ENCODE results near the gene ABHD15. TPM values are rescaled to one million over a fixed set of nuclear protein-coding genes. Genes with fewer than 3 reads are reported as not detected.
"Not testable (repeated sequence)": the region's sequence is repeated elsewhere in the genome, so short reads cannot be mapped to it uniquely, and the experiment has no call there.

The ABHD15 gene
- total RNA-seq, 1 donor from 2014 or later, result 8.8 TPM

DNA sequence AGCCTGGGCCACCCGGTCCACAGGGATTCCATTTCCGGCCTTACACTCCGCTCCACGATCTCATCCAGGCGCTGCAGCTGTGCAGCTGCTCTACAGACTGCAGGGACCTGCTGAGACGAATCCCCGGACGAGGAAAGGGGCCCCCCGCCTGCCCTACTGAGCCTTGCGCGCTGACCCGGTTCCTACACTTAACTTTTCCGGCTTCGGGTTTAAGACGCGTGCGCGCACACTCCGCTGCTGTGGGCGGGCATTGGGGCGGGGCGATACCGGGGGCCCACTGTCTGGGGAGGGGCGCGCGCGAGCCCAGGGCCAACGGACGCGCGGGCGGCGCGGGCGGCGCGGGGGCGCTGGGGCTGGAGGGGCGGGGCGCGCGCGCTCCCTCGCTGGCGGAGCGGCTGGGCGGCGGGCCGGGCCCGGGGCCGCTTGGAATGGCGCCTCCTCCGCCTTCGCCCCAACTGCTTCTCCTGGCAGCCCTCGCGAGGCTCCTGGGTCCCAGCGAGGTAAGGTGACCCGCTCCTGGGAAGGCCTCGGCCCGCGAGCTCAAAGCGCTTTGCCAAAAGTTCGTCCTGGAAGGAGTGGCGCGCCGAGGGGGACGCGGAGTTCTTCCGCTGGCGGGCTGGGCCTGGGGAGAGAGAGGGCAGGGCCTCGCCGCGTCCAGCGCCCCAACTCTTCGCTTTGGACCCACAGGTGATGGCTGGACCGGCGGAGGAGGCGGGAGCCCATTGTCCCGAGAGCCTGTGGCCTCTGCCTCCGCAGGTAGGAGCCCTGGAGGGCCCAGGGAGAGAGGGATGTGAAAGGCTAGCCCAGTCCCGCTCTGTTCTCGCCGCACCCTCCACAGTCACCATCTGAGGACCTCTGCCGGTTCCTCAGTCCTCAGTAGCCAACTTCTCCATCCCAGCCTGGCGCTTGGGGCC, 1.8 kb upstream of the ABHD15 start, which contains the start of gene TP53I13:
Gene TP53I13, plus strand, starts transcription at position 371 of the 914 bp plus-strand sequence. Its CDS starts 58 bp downstream, at position 429.
- peak; percentile 84 for DNase-seq

DNA sequence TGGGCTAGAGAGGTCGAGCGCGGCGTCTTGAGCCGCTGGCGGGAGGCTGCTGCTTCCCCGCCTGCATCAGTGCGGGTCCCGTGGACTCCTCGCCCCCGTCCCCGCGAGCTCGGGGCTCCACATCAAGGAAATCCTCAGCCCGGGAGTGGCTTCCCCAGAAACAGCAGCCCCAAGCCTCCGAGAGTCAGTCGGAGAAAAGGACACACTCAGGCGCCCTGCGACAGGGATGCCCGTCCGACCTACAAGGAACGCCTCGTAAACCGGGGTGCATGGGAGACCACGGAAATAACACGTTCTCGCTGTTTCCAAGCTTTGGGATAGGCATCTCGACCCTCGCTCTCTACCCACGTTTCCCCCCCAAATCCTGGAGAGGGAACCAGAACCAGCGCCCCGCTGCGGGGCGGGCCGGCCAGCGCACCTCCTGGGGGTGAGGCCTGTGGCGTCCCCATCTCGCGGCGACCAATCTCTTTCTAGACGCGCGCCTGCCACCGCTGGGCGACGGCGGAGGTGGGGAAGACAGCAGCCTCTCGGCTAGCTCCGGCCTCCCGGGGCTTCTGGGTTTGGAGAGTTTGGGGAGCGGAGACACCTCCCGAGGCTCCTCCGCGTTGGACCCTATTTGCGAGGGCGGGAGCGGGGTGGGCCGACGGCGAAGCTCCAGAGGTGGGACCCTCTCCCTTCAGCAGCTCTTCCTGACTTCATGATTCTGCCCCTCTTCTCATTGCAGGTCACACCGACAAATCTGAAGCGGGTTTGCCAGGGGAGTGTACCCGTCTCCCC, 905 bp upstream of the ABHD15 start:
- DNase-seq, result peak; percentile 49

DNA sequence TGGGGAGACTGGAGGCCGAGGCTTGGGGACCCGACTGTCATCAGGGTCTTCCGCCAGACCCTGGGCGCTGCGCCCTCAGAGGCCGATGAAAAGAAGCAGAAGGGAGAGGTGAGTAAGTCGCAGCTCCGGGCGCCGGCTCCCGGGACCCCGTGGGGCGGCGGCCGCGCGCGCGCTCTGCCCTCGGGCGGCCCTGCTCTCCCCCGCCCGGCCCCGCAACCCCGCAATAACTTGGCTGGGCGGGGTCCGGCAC, 392 bp upstream of the ABHD15 start:
- DNase-seq, result no peak

DNA sequence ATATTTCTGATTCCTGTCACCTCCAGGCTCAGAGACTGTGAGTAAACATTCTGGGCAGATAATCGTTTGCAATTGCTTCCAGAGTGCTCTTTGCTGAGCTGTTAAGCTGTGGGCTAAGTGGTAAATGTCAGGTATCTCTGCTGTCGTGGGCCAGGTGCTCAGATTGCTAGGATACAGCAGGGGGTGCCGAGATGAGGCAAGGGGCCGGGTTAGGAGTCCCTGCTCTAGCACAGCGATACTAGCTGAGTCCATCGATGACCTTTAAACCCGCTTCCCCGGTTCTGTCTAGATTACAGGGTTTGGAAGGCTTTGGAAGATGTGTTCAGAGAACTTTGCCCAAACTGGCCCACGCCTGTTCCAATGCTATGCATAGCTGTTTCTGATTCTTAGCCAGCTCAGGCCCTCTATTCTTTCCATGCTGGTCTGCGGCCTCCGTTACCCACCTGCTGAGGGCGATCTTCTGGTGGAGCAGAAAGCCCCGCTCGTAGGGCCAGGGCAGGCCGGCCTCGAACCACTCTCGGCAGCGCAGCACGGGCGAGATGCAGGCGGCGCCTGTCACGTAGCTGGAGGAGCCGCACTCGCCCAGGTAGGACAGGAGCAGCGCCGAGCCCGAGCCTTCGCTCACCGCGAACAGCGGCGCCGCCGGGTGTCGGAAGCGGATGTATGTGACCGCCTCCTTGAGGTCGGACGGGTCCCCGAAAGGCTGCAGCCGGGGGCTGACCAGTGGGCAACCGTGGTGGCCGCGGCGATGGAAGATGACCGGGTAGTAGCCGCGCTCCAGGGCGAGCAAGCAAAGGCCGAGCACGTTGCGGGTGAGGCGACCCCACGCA, 979 bp downstream of the ABHD15 start:
- DNase-seq, result peak; percentile 49

DNA sequence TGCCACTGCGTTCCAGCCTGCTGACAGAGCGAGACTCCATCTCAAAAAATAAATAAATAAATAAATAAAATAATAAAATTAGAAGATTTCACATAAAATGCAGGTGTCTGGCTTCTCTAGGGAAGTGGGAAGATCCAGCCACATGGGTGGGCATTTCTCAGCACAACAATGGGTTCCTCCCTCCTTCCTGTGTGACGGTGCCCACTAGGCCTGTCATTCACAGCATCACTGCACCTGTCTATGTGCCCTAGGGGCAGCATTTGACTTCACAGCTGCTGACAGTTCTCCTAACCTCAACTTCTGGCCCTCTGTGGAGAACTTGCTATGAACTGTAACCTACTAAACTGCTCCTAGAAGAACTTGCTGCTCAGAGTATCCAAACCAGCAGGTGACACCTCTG, 3.0 kb downstream of the ABHD15 start:
- DNase-seq, result no peak

DNA sequence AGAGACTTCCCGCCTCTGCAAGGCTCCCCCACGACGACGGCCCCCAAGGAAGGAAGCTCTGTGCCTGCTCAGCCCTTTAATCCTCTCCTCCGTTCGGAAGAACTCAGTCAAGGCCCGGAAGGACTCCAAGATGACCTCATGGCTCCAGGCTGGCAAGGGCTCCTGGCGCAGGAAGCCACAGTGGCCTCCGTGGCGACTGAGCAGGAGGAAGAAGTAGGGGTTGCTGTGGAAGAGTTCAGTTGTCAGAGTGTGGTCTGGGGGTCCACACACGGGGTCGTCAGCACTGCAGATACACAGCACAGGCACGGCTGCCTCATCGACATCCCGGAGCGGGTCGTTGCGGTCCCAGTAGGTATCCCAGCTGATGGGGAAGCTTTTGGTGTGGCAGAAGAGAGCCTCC, 4.2 kb downstream of the ABHD15 start:
- peak; percentile 32 for DNase-seq

DNA sequence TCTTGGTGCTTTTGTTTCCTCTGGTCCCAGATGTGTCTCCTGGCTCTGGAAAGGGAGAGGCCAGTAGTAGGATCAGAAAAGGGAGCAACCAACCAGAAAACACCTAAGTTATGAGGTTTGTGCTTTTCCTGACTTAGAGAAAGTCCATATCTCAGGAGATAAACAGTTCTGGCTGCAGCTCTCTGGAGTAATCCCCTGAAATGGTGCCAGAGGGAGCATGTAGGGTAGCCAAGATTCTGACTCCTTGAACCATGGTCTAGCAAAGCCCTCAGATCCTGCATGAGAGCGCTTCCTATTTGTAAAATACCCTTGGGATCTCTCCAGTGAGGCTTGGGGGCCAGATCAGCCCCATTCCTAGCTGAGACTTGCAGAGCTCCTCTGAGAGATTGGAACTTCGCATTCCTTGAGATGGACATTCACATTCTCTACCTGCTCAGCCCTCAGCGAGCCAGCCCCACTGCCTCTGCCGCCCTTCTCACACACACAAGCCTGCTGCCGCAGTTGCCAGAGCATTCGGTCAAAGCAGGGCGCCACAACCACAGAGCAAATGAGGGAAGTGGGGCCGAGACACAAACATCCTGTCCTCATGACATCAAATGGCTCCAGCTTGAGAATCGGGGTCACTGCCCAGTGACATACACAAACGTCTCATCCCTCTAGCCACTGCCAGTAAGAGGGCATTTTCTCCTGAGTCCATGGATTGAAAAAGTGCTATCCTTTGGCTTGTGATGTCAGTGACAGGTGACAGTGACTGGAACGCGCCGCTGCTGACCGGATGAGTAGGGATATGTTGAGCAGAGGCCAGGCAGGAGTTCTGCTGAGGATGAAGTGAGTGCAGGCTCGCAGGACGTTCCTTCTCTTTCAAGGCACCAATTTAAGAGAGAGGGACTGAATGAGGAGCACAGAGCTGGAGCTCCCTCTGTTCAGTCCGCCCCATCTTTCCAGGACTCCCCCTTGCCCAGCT, 5.0 kb downstream of the ABHD15 start:
- peak; percentile 27 for DNase-seq

DNA sequence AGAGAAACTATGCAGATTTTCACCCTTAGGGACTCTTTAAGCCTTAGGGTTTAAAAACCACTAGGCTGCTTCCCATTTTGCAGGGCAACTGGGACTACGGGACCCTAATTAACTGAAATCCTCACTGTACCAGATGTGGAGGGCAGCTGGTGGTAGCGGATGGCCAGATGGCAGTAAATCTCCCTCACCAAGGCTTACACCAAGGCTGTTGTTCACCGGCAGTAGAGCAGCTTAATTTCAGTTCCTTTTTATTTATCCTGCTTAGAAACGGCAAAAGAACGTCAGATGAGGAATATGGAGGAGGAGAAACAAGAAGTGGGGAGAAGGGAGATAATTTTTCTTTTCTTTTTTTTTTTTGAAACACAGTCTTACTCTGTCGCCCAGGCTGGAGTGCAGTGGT, 6.5 kb downstream of the ABHD15 start:
- no peak for DNase-seq

DNA sequence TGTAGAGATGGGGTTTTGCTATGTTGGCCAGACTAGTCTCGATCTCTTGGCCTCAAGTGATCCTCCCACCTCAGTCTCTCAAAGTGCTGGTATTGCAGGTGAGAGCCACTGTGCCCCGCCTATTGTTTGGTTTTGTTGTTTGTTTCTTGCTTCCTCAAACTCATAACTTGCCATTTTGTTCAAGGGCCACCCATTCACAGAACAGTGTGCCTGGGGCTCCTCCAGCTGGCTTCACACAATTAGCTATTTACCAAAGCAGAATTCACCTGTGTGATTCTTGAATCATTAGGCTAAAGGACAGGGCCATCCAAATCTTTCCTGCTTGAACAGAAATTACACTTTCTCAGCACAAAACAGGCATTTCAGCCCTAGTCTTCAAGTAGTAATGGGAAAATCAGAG, 7.2 kb downstream of the ABHD15 start:
- DNase-seq, result no peak

DNA sequence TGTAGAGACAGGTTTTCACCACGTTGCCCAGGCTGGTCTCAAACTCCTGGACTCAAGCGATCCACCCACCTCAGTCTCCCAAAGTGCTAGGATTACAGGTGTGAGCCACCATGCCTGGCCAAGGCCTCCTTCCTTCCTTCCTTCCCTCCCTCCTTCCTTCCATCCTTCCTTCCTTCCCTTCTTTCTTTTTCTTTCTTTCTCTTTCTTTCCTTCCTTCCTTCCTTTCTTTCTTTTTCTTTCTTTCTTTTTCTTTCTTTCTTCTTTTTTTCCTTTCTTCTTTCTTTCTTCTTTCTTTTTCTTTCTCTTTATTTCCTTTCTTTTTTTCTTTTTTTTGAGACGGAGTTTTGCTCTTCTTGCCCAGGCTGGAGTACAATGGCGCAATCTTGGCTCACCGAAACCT, 8.7 kb downstream of the ABHD15 start:
- DNase-seq, result not testable (repeated sequence)

DNA sequence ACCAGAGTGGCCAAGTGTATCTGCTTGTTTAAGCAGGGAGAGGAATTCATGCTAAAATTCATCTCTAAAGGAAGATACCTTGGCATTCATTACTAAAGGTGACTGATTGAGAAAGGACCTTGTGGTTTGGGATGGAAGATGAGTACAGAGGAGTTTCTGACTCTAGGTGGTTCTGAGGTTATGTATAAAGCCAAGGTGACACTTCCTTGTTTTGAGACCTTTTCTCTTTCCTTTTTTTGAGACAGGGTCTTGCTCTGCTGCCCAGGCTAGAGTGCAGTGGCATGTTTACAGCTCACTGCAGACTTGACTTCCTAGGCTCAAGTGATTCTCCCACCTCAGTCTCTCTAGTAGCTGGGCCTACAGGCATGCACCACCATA, 9.1 kb downstream of the ABHD15 start:
- DNase-seq, result no peak

DNA sequence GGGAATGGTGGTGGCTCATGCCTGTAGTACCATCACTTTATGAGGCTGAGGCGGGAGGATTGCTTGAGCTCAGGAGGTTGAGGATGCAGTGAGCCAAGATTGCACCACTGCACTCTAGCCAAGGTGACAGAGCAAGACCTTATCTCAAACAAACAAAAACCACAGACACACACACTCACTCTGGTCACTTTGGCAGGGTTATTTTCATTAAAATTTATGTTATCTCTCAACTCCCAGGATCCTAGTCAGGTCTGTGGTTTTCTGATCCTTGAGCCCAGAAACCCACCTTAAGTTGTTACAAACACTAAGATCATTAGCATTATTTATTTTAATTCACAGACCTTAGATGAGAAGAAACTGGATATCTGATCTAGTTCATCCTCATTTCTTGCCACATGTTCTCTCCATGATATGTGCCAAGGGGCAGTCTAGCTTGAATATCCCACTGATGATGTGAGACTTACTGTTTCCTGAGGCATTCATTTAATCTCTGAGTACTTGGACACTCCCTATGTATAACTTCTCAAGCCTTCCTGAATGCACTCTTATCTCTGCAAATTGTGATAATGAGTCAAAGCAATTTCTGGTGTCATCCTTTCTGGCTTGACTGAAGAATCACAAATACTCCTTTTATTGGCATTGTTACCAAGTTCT, 9.6 kb downstream of the ABHD15 start:
- no peak for DNase-seq

DNA sequence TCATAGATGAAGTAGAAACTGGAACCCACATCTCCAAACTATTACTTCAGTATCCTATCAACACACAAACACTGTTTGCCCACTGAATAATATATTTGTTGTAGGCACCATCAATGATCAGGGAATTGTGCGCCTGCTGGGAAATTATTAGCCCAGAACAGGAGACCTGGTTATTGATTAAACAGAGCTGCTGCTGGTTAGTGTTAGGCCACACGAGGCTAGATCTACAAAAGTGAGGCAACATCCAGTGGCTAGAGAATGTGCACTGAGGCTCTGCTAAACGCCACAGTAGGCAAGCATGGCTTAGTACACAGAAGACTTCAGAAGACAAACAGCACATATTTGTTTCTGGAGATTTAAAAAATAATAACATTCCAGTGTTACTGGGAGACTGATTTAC, 11.0 kb downstream of the ABHD15 start:
- DNase-seq, result no peak

DNA sequence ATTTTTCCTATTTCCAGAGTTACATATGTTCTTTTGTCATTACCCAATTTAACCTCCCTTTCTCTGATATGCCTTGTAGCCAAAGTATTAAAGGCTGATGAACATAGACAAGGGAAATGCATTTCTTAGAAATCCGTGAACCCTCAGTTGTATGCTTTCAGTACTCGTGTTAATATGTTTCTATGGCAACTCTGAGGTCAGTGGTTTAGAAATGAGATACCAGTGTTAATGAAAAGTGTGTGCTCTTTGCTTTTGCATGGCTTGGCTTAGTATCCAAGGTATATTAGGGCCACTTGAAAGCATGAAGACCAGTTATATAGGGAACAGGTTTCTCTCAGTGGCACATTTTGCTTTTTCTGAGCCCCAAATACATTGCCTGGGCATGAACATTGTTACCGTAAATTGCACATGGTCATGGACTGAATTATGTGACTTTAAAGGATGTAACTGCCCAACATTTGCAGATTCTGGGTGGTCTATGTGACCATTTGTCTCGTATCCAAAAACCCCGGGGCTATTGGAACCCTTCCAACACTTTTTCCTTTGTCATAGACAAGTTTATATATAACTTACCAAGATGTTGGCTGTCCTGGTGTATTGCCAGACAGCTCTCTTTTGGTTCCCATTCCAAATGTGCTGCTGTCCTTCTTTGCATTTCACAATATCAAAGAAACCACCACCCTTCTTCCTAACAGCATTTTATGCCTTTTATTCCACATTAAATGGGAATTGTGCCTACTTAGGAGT, 17.5 kb downstream of the ABHD15 start:
- DNase-seq, result no peak

DNA sequence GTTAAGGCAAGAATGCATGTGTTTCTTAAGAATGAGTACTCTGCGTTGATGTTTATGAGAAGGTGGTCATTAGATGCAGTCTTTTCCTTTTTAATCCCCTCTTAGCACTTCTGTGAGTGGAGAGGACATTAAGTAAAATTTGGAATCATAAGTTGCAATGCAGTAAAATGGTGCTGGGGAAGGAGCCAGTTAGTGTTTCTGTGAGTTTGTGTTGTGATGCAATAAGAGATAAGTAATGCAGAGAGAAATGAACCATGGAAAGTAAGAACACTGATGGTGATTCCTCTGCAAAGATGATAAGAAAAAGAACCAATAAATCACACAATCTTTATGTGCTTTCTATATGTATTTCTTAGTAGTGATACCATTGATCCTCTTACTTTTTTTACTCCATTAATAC, 20.0 kb downstream of the ABHD15 start:
- no peak for DNase-seq

DNA sequence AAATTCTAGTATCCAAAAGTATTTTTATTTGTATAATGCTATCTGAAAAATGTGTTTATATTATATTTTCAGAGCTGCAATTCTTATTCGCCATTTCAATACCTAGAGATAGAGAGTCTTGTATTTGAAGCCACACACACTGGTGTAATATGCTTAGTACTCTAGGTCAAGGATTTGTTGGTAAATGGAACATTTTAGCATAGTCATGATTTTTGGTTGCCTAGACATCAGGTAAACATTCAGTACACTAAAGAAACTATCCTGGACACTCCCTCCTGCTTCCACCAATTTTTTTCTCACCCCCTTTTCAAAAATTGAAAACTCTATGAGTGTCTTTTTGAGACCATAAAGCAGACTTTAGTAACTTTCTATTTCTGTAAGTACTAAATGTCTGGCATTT, 20.8 kb downstream of the ABHD15 start:
- DNase-seq, result no peak

DNA sequence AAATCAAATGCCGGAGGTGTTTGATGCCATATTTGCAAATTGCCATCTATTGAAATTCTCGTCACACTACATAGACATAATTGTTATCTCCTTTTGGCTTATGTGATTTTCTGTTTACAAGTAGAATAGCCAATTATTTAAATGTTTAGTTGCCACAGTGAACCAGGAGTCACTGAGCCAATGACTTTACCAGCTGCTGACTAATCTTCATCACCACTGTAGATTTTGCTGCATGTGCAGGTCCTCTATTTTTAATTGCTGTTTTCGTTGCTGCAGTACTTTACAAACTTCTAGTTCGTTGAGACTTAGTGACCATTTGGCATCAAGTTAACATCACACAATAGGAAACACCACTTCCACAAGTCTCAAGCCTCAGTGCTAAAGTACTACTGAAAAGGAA, 22.8 kb downstream of the ABHD15 start:
- no peak for DNase-seq

DNA sequence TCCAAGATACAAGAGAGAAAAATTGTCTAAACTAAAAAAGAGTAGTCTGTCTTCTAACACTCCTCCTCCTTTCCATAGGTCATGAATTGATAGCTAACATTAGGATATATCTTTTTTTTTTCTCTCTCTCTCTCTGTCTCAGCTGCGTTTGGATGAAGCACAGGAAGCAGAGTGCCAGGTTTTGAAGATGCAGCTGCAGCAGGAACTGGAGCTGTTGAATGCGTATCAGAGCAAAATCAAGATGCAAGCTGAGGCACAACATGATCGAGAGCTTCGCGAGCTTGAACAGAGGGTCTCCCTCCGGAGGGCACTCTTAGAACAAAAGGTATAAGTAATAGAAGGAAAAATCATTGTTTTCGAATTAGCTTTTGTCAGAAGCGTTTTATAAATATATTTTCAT, 32.9 kb downstream of the ABHD15 start:
- no peak for DNase-seq

DNA sequence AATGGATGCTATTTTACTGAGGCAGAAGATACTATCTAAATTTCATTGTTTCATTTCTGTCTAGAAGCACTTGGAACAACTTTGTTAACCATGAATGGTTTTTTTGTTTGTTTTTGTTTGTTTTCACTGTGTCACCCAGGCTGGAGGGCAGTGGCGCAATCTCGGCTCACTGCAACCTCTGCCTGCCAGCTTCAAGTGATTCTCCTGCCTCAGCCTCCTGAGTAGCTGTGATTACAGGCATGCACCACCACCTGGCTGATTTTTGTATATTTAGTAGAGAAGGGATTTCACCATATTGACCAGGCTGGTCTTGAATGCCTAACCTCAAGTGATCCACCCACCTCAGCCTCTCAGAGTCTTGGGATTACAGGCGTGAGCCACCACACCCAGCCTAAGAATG, 40.5 kb downstream of the ABHD15 start:
- no peak for DNase-seq

DNA sequence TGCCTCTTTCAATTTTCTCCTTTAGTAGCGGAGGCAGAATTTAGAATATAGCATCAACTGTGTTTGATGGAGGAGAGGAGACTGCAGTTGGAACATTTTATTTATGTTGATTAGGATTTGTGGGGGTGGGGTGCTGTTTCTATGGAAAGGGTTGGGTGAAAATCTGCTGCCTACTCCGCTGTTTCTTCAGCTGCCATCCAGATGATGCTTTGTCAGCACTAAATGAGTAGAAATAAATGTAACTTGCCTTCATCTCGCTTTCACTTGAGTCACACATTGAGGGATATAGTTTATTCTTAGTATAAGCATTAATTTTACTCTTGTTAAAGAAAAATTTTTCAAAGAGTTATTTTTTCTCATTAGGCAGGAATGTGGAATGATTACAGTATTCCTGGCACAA, 42.1 kb downstream of the ABHD15 start:
- DNase-seq, result no peak

DNA sequence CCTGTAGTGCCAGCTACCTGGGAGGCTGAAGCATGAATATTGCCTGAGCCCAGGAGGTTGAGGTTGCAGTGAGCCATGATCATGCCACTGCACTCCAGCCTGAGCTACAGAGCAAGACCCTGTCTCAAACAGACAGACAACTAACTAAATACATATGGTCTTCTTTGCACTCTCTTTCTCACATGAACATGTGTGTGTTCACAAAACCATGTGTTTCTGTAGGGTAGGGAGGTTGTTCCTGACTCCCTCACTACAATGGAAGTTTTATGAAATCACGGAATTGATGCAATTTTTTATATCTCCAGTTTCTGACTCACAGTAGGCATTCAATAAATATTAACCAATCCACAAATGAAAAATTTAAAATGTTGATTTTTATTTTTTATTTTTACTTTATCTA, 48.5 kb downstream of the ABHD15 start:
- no peak for DNase-seq

Measured in dermis blood vessel endothelial cell (primary cell).